HG03175 (cell line): ENCODE measurements around the gene SEC31A.

Experiments used
- ATAC-seq: cut with Tn5 transposase; IDR thresholded peaks from one replicate; pipeline ENCODE4 v1.9.1; 2021; ENCODE audit warnings: mild to moderate bottlenecking, moderate library complexity; ENCODE audit not compliant: unreplicated experiment

SEC31A gene

GRCh38 chr4:82770607-82771006 lies 120.3 kb downstream of the SEC31A start:
- ATAC-seq = no peak
